Activated CD4-positive, alpha-beta T cell treated with anti-CD3 and anti-CD28 coated beads for 24 hours (primary cell): ENCODE measurements around the gene NLGN1.

Experiments used
- DNase-seq, 2 donors: peaks; one replicate each; pipeline ENCODE4 v3.0.0-alpha.2; 2020; ENCODE audit warnings: low read depth in 2 of 2

NLGN1 gene

DNA sequence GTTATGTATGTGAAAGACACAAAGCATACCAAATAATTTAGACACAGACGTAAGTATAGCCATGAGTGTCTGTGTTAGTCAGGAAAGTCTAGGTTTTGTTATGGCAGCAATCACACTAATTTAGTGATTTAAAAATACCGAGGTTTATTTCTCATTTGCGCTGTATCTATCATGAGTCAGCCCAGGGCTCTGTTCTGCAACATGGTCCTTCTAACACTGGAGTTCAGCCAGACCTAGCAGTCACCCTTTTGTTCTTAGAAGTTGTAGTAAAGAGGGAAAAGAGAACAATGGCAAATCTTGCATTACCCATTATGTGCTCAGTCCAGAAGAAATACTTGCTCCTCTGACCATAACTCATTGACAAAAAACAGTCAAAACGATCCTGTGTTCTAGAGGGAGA is 311.5 kb downstream of the NLGN1 start:
- DNase-seq, result no peak

- DNase-seq, result no peak
These were observed 314.1 kb downstream of the NLGN1 start for GRCh38 chr3:173711619-173712018.

- no peak for DNase-seq
These were observed 322.0 kb downstream of the NLGN1 start for GRCh38 chr3:173719585-173719984.

DNA sequence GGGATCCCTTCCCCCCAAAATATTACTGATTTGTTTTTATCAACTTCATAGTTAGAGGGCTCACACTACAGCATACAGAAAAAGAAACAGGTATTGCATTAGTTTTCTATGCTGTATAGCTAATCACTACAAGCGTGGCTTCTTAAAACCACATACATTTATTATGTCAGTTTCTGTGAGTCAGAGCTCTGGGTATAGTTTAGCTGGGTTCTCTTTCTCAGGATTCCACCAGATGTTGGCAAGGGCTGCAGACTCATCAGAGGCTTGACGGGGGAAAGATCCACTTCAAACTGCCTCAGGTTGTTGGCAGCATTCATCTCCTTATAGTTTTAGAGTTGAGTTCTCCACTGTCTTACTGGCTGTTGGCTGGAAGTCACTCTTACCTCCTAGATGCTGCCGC is 328.0 kb downstream of the NLGN1 start:
- no peak for DNase-seq

GRCh38 chr3:173730391-173730790 is 332.8 kb downstream of the NLGN1 start:
- DNase-seq, result no peak

- DNase-seq, result no peak
These were observed 334.7 kb downstream of the NLGN1 start for GRCh38 chr3:173732237-173732636.

DNA sequence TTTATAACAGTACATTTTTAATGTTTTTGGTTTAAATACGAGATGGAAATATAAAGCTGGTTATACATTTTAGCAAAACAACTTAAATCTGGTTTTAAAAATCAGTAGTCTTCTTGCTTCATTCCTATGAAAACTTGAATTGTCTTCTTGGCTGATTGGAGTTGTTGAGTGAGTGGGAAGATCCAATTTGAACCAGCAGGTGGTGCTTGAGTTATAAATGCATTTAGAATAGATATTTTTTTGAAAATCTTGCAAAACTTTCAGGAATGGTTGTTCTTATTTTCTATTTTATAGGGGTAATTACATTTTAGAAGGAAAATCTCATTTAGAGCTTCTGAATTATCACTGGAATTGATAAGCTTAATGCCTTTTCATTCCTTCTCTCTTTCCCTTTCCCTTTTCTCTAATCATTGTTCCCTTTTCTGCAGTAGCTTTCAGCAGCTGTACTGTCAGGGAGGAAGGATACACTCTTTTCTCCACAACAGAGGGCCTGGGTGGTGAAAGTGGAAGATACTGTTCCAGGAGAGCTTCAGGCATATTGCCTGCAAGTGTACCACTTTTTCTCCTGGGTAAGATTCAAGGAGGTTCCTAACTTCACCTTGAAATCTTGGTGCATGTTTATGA is 335.6 kb downstream of the NLGN1 start:
- DNase-seq, result no peak

GRCh38 chr3:173734473-173734872 is 336.9 kb downstream of the NLGN1 start:
- DNase-seq, result no peak

DNA sequence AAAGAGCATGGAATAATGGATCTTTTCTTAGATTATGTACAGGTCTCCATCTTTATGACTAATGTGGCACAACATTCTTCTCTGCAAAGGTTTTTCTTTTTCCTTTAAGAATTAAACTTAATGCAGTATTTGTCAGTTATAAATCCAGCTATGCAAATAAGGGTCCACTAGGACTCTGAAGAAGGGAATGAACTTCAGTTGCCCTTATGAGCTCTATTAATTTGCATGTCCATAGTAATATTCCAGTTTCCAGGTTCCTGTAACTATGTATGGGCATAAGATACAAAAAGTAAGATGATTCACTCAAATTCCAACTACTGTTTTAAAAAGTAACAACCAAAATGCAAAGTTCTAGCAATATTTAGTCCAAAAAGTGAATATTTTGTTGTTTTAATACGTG is 337.4 kb downstream of the NLGN1 start:
- DNase-seq, result no peak

- no peak for DNase-seq
These were observed 338.3 kb downstream of the NLGN1 start for GRCh38 chr3:173735841-173736240.

DNA sequence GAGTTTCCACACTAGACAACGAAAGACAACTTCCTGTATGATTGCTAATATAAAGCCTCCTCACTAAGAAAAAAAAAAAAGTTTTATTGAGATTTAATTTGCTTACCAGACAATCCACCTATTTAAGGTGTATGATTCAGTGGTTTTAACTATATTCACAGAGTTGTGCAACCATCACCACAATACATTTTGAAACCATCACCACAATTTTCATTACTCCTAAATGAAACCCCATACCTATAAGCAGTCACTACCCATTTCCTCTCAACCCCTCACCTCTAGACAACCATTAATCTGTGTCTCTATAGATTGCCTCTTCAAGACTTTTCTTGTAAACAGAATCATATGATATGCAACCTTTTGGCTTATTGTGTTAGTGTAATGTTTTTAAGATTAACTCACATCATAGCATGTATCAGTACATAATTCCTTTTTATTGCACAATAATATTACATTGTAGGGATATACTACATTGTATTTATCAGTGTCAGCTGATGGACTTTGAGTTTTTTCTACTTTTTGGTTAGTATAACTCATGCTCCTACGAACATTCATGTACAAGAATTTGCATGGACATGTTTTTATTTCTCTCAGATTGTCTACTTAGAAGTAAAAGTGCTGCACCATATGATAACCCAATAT is 339.7 kb downstream of the NLGN1 start:
- DNase-seq, result no peak

DNA sequence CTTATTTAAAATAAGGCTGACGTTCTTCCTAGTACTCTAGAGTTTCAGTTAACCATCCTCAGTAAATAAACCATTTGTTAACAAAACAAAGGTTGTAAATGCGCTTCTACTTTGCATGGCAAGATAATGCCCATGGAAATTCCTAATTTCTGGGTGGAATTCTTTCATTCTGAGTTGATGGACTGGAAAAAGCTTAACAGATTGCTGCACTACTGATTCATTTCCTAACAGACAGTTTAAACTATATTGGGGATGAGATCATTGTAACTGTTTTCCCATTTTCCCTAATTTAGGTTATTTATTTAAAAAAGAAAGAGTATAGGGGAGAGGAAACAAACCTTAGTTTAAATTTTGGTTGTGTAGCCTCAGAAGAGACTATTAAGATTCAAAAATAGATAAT is 342.2 kb downstream of the NLGN1 start:
- DNase-seq, result no peak

DNA sequence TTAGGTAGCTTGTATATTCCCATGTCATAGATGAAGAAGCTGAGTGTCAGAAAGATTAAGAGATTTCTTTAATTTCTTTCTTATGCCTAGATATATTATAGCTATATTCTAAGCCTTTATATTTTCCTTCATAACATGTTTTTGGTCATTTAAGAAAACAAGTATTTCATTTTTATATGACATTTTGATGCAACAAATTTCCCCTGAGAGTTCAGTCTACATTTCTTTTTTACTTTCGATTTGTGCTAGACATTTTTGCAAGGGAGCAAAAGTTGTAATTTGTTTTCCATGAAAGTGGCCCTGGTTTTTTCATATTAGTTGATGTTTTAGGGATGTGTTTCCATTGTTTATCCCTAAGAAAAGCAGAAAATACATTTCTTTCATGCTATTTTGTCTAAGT is 344.9 kb downstream of the NLGN1 start:
- DNase-seq, result no peak

- DNase-seq, result no peak
These were observed 345.6 kb downstream of the NLGN1 start for GRCh38 chr3:173743111-173743510.

- no peak for DNase-seq
These were observed 346.0 kb downstream of the NLGN1 start for GRCh38 chr3:173743516-173743915.

- no peak for DNase-seq
These were observed 346.9 kb downstream of the NLGN1 start for GRCh38 chr3:173744479-173744878.

DNA sequence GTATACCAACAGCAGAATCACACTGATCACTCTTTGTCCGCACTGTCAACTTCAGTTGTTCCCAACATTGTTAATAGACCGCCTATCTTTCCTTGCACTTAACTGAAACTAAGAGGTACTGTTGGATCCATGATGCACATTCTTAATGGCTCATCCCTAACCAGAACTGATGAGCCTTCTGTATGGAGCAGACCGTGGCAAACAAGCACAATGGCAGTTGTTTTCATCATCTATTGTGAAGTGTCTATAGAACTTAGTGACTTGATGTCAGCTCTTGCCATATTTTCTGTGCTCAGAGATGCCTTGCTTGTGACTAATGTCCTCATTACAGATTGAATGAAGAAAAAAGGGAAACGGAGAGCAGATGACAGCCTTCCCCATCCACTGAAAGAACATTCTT is 347.4 kb downstream of the NLGN1 start:
- DNase-seq, result no peak

GRCh38 chr3:173745952-173746682 is 348.6 kb downstream of the NLGN1 start:
- DNase-seq, result no peak

DNA sequence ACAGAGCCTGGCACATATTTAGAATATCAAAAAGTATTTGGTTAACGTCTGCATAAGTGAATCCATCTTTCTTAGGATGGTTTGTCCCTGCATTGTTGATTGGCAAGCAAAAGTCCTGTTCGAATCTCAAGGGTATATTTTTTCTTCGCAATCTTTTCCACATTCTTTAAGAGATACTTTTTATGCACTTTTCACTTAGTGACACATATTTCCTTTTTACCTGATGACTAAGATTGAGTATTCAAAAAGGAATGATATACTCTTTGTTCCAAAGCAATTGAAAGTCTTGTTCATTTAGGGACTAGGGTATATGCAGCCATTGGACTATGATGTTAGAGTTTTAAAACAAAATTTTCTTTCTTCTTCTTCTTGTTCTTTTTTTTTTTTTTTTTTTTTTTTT is 349.9 kb downstream of the NLGN1 start:
- no peak for DNase-seq

DNA sequence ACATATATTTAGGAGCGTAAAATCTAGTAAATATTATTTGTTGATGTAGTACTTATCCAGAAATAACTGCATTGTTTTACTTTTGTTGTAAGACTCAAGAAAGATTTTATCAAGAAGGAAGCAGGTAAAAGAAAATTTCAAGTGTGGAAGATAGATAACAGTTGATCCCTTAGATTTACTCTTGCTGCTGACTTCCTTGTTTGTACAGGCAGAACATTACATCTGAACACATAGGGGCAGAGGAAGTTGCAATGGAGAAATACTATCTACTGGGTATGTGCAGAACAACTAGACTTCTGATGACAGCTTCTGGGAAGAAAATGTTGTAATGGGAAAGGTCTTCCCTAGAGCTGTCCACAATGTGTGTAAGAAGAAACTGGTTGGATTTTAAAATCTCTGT is 350.6 kb downstream of the NLGN1 start:
- DNase-seq, result no peak

DNA sequence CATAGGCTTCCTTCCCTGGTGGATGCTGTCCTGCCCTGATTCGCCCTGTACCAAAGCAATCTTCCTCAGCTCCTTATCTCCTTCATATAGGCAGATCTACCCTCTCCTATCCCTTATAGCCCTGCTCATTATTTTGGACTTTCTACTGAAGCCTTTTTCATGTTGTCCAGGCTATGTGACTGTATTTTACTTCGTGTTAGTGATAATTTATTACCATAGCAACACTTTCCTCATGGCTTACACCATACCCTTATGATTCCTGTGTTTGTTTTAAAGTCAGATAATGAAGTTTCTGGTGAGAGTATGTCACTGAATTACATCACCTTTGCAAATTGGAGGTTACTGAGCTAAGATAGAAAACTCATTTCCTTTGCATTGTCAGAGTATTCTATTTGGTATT is 352.6 kb downstream of the NLGN1 start:
- no peak for DNase-seq

DNA sequence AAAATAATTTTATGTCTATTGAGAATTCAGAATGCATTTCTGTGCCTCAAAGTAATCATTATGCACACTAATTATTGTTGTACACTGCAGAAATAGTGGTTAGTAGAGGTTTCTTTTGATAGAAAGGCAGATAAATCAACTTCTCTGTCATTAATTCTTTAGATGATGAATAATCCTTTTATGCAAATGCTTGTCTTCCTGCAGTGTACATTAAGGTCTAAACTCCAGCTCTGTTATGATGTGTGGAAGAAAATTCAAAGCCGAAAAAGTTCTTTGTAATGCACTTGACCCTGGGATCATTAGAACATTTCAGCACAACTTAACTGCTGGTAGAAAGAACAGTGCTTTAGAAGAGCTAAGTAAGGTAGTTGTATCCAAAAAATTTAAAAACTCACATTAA is 353.0 kb downstream of the NLGN1 start:
- no peak for DNase-seq

GRCh38 chr3:173753593-173753992 is 356.0 kb downstream of the NLGN1 start:
- DNase-seq, result no peak
